A549 (cell line): ENCODE data around the gene C19orf73. TPM values are rescaled to one million over a fixed set of nuclear protein-coding genes. Genes with fewer than 3 reads are reported as not detected.
"Not testable (repeated sequence)": the region's sequence is repeated elsewhere in the genome, so short reads cannot be mapped to it uniquely, and the experiment has no call there.

ENCODE experiments used
- ATAC-seq, 2 experiments: fragments of 200-7000 bp in 1 of 2; fragments of >200 bp in 1 of 2; cut with Nextera tagmentation in 1 of 2; cut with Tn5 transposase in 1 of 2; 3 replicates each; pipeline versions ENCODE4 v1.8.0 to v1.9.1; 2018 to 2020; ENCODE audit warnings: mild to moderate bottlenecking in 1 of 2, moderate library complexity in 1 of 2
- CTCF ChIA-PET: fragments of 300-600 bp; sonication (Branson Sonifier 250); formaldehyde crosslinking; extraction: SDS; loops from one replicate; lab custom pipeline; 2021; ENCODE audit warnings: antibody characterized with exemption, inconsistent platforms; lab: Yijun Ruan, JAX
- POLR2A ChIA-PET: fragments of 350-600 bp; formaldehyde crosslinking; extraction: SDS; loops from one replicate; lab custom pipeline; 2021; ENCODE audit warnings: antibody characterized with exemption, inconsistent platforms; lab: Yijun Ruan, JAX
- DNase-seq, 2 experiments: peaks; one replicate each; pipeline versions ENCODE4 v3.0.0 to v3.0.0-alpha.2; 2011 to 2016; ENCODE audit warnings: low read depth in 1 of 2, low spot score in 1 of 2
- FAIRE-seq: peaks from 2 replicates; lab custom pipeline; 2011; peaks lifted over from hg19 to GRCh38; lab: Jason Lieb, UNC
- H3K27ac ChIP-seq, 2 experiments: fragments of >200 bp; sonication (Bioruptor Twin); formaldehyde crosslinking; 3 replicates each; pipeline ENCODE4 v1.5.1; 2016 to 2017
- H3K4me1 ChIP-seq: fragments of >200 bp; sonication (Bioruptor Twin); formaldehyde crosslinking; 3 replicates; pipeline ENCODE4 v1.6.1; 2016
- H3K4me2 ChIP-seq: fragments of >200 bp; sonication (Bioruptor Twin); formaldehyde crosslinking; 3 replicates; pipeline ENCODE4 v1.6.1; 2016
- H3K4me3 ChIP-seq: fragments of >200 bp; sonication (Bioruptor Twin); formaldehyde crosslinking; 3 replicates; pipeline ENCODE4 v1.5.1; 2016
- H3K9me3 ChIP-seq: fragments of >200 bp; sonication (Bioruptor Twin); formaldehyde crosslinking; 3 replicates; pipeline ENCODE4 v1.6.1; 2016
- BCL3 ChIP-seq: fragments of >200 bp; sonication (Bioruptor Twin); formaldehyde crosslinking; IDR thresholded peaks from 3 replicates; pipeline ENCODE4 v1.6.1; 2016
- CHD4 ChIP-seq: fragments of 200-600 bp; sonication (generic); IDR thresholded peaks from 2 replicates; pipeline ENCODE4 v1.6.1; 2016; ENCODE audit warnings: antibody characterized with exemption, mild to moderate bottlenecking, borderline replicate concordance
- CTCF ChIP-seq: fragments of >200 bp; sonication (Bioruptor Twin); formaldehyde crosslinking; IDR thresholded peaks from 3 replicates; pipeline ENCODE4 v1.5.1; 2016
- E2F6 ChIP-seq: IDR thresholded peaks from 2 replicates; pipeline ENCODE4 v1.6.1; 2012; ENCODE audit warnings: low read depth, borderline replicate concordance
- EP300 ChIP-seq, 2 experiments: fragments of >200 bp; sonication (Bioruptor Twin); formaldehyde crosslinking; IDR thresholded peaks; 2 replicates in 1 of 2; 3 replicates in 1 of 2; pipeline ENCODE4 v1.6.1; 2016 to 2017
- FOSB ChIP-seq: fragments of 250-450 bp; sonication (Bioruptor Pico); IDR thresholded peaks from 2 replicates; pipeline ENCODE4 v1.5.0; 2020; ENCODE audit warnings: mild to moderate bottlenecking, moderate library complexity
- FOSL2 ChIP-seq, 2 experiments: fragments of 450-650 bp in 1 of 2; fragments of >200 bp in 1 of 2; sonication (Bioruptor Twin) in 1 of 2; formaldehyde crosslinking; IDR thresholded peaks; 2 replicates each; pipeline versions ENCODE4 v1.5.0 to v1.6.1; 2016 to 2020; ENCODE audit warnings: mild to moderate bottlenecking in 1 of 2, moderate library complexity in 1 of 2
- HOXA7 ChIP-seq: fragments of 250-450 bp; sonication (Bioruptor Pico); IDR thresholded peaks from 2 replicates; pipeline ENCODE4 v1.5.0; 2020; ENCODE audit warnings: mild to moderate bottlenecking, moderate library complexity
- HOXB13 ChIP-seq: fragments of 250-450 bp; sonication (Bioruptor Pico); IDR thresholded peaks from 2 replicates; pipeline ENCODE4 v1.5.0; 2020; ENCODE audit warnings: low read depth, mild to moderate bottlenecking, moderate library complexity
- HOXB5 ChIP-seq: fragments of 250-450 bp; sonication (Bioruptor Pico); IDR thresholded peaks from 2 replicates; pipeline ENCODE4 v1.5.0; 2020; ENCODE audit warnings: mild to moderate bottlenecking, moderate library complexity
- JUN ChIP-seq, 2 experiments: fragments of >200 bp; sonication (Bioruptor Twin); formaldehyde crosslinking; IDR thresholded peaks; 2 replicates in 1 of 2; 3 replicates in 1 of 2; pipeline ENCODE4 v1.6.1; 2016 to 2017
- JUNB ChIP-seq: fragments of >200 bp; sonication (Bioruptor Twin); formaldehyde crosslinking; IDR thresholded peaks from 2 replicates; pipeline ENCODE4 v1.6.1; 2016
- KDM1A ChIP-seq: fragments of 200-600 bp; sonication (generic); IDR thresholded peaks from 2 replicates; pipeline ENCODE4 v1.6.1; 2016; ENCODE audit warnings: low read depth, mild to moderate bottlenecking
- KDM5A ChIP-seq: fragments of 200-600 bp; sonication (generic); IDR thresholded peaks from 2 replicates; pipeline ENCODE4 v1.6.1; 2016; ENCODE audit warnings: antibody characterized with exemption, mild to moderate bottlenecking
- MAZ ChIP-seq: fragments of 150-350 bp; IDR thresholded peaks from 2 replicates; pipeline ENCODE4 v1.6.1; 2014; ENCODE audit warnings: antibody characterized with exemption, low read depth, low read length, borderline replicate concordance
- NR3C1 ChIP-seq: fragments of >200 bp; sonication (Bioruptor Twin); formaldehyde crosslinking; IDR thresholded peaks from 3 replicates; pipeline ENCODE4 v1.6.1; 2017
- PHF8 ChIP-seq: fragments of 200-600 bp; sonication (generic); IDR thresholded peaks from 2 replicates; pipeline ENCODE4 v1.6.1; 2016; ENCODE audit warnings: low read depth, mild to moderate bottlenecking, antibody characterized with exemption, moderate library complexity, borderline replicate concordance
- RCOR1 ChIP-seq: fragments of 150-350 bp; IDR thresholded peaks from 2 replicates; pipeline ENCODE4 v1.6.1; 2014; ENCODE audit warnings: antibody characterized with exemption, low read length, low read depth
- SREBF2 ChIP-seq: fragments of 450-650 bp; IDR thresholded peaks from 2 replicates; pipeline ENCODE4 v1.6.1; 2014; ENCODE audit warnings: mild to moderate bottlenecking, moderate library complexity
- TFCP2L1 ChIP-seq: fragments of 250-450 bp; sonication (Bioruptor Pico); IDR thresholded peaks from 2 replicates; pipeline ENCODE4 v1.5.0; 2021; ENCODE audit warnings: mild to moderate bottlenecking
- TP53 ChIP-seq: fragments of 250-450 bp; sonication (Bioruptor Pico); IDR thresholded peaks from 2 replicates; pipeline ENCODE4 v1.5.0; 2021; ENCODE audit warnings: mild to moderate bottlenecking, moderate library complexity
- USF2 ChIP-seq: fragments of 450-650 bp; IDR thresholded peaks from 2 replicates; pipeline ENCODE4 v1.6.1; 2014; ENCODE audit warnings: antibody characterized with exemption
- ZC3H11A ChIP-seq: fragments of 450-650 bp; IDR thresholded peaks from 2 replicates; pipeline ENCODE4 v1.6.1; 2014; ENCODE audit warnings: antibody characterized with exemption, mild to moderate bottlenecking
- ZNF302 ChIP-seq: fragments of 250-450 bp; sonication (Bioruptor Pico); IDR thresholded peaks from 2 replicates; pipeline ENCODE4 v1.9.0; 2021; ENCODE audit warnings: inconsistent platforms, mild to moderate bottlenecking, moderate library complexity
- WGBS: methylation state at CpG from one replicate; pipeline ENCODE4 v1.1.6; 2017; ENCODE audit errors: missing lambda C conversion rate; 5-methylcytosine and 5-hydroxymethylcytosine counted together
- polyA plus RNA-seq, 4 experiments: library from polyadenylated mRNA; depleted of rRNA in 3 of 4; stranded (reverse); fragments of >200 nt; fragmentation: RNase III in 1 of 4; extraction: RNeasy Plus Mini Kit Qiagen cat#74134 plus additional on column Dnase treatment in 1 of 4; gene quantifications; 2 replicates in 3 of 4; 3 replicates in 1 of 4; pipeline ENCODE4 v1.2.3, GENCODE V29; 2011 to 2017
- TF ChIP-seq, protein P1 (sequence below): fragments of >200 bp; sonication (Bioruptor Twin); formaldehyde crosslinking; IDR thresholded peaks from 2 replicates; pipeline ENCODE4 v1.6.1; 2016

C19orf73 gene
- polyA plus RNA-seq, 2 of the 4 experiments (the other 2 are of a cell fraction), result 1.8 to 2.2 TPM

DNA sequence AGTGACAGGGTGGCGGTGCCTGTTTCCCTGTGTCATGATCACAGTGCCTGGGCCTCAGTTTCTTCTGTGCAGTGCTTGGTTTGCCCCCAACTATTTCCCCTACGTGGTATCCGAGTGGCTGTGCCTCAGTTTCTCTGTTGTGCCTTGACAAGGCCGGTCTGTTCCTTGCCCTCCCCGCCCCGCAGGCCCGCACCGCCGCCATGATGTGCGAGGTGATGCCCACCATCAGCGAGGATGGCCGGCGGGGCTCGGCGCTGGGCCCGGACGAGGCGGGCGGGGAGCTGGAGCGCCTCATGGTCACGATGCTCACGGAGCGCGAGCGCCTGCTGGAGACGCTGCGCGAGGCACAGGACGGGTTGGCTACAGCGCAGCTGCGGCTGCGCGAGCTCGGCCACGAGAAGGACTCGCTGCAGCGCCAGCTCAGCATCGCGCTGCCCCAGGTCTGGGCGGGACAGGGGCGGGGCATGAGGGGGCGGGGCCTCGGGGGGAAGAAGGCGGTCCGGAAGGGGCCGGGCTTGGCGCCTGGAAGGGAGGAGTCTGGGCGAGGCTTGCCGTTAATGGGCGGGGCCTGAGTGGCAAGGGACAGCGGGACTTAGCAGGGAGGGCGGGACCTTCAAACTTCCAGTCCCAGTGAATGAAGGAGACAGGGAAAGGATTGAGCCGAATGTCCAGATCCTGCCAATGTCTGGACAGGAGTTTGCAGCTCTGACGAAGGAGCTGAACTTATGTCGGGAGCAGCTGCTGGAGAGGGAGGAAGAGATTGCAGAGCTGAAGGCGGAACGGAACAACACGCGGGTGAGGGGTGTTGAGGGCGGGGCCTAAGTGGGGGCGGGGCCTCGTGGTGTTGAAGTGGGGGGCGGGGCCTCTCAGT, 9.0 kb upstream of the C19orf73 start (continued):
- TF ChIP-seq E2F6 (peak; percentile 100), HOXB5 (peak; percentile 96), FOSB (CRISPR knock-in tag) (no peak), PHF8 (peak; percentile 24; the same call in 1 of the 2 replicates), ZNF302 (CRISPR knock-in tag) (peak; percentile 90), USF2 (peak; percentile 78), TFCP2L1 (CRISPR knock-in tag) (peak; percentile 82; the same call in 1 of the 2 replicates), ZC3H11A (peak; percentile 16; the same call in 1 of the 2 replicates), FOSL2 (IDR thresholded peaks at IDR 0.05) (no peak), FOSL2 (CRISPR knock-in tag; IDR thresholded peaks at IDR 0.05) (no peak), CHD4 (no peak), HOXA7 (CRISPR knock-in tag) (no peak; the same call in 1 of the 2 replicates), CTCF (0 out of 3 replicates have a peak, but pooled peaks have one; percentile 13), BCL3 (no peak), JUN (IDR thresholded peaks at IDR 0.05) (peak in 1 of 2 experiments; percentile 54; a peak in 1 of 5 replicates), RCOR1 (no peak), HOXB13 (CRISPR knock-in tag) (peak; percentile 98), JUNB (no peak), EP300 (IDR thresholded peaks at IDR 0.05) (no peak), NR3C1 (no peak), MAZ (no peak; the same call in 1 of the 2 replicates), KDM5A (no peak), SREBF2 (no peak), TP53 (CRISPR knock-in tag) (peak; percentile 95), KDM1A (no peak)
- TF ChIP-seq, protein P1, sequence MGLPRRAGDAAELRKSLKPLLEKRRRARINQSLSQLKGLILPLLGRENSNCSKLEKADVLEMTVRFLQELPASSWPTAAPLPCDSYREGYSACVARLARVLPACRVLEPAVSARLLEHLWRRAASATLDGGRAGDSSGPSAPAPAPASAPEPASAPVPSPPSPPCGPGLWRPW, result no peak
- TF ChIP-seq, all 56 proteins: peak for 25

- H3K4me3 ChIP-seq, result peak overlapping the region; percentile 36; the same call in 2 of the 3 replicates
- POLR2A ChIA-PET, result interaction anchor here (0.6 to 1.3 kb wide), 11 partner anchors 10 to 351 kb away, joined by 3 to 14 read pairs (median 4); partner anchors contain the start of gene LIN7B
Measured at GRCh38 chr19:49127225-49127624, 8.3 kb upstream of the C19orf73 start.

More at GRCh38 chr19:49127225-49127624, 8.3 kb upstream of the C19orf73 start:
- not testable (repeated sequence) for DNase-seq, FAIRE-seq, H3K9me3 ChIP-seq, H3K4me1 ChIP-seq, ATAC-seq
- WGBS, result 95% methylated on average over 12 of the region's 12 CpGs
- peak overlapping the region; percentile 62 to 80; a peak in 5 of 6 replicates for H3K27ac ChIP-seq
- H3K4me2 ChIP-seq, result peak overlapping the region; percentile 84
- CTCF ChIA-PET, result interaction anchor here (0.6 to 21.0 kb wide), 8 partner anchors 11 to 509 kb away, joined by 3 to 298 read pairs (median 6); partner anchors contain the start of gene LIN7B
